GM19397 (cell line): ENCODE data around the gene SLC40A1.

Experiments
- ATAC-seq: cut with Tn5 transposase; IDR thresholded peaks from one replicate; pipeline ENCODE4 v1.9.1; 2021; ENCODE audit warnings: mild to moderate bottlenecking, moderate library complexity; ENCODE audit not compliant: unreplicated experiment

Gene SLC40A1

GRCh38 chr2:189519631-189520387 lies 60.8 kb downstream of the SLC40A1 start:
- ATAC-seq = no peak

GRCh38 chr2:189517847-189518535 lies 62.6 kb downstream of the SLC40A1 start:
- ATAC-seq = no peak

DNA sequence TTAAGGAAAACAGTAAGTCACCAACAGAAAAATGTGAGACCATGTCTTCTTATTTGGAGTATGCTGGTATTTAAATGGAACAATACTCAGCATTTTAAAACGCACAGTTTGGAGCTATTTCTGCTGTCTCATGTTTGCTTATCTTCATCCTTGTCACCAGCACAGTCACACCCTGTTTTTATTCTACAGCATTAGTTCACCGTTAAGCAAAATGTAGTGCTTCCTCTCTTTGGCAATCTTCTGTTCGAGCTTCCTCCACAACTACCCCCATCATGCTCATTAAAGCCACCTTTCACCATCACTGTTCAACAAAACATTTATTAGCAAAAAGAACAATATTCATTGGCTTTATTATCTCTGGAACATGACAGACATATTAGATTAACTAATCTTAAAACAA lies 64.0 kb downstream of the SLC40A1 start:
- no peak for ATAC-seq

DNA sequence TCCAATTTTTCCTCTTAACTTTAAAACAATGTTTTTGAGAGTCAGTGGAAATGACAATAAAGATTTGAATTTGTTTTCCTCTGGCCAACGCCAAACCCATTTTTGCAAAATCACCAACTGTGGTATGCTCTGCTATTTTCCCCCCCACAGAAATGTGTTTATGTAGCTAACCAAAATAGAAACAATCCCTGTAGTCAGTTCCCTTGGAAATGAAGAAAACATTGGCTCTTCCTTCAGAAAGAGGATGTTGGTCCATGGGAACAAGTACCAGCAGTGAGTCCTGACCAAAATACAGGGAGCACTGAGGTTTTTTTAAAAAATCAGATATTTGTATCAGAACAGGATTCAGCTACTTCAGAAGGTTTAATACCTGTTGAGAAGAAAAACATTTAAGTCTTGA lies 65.3 kb downstream of the SLC40A1 start:
- no peak for ATAC-seq

DNA sequence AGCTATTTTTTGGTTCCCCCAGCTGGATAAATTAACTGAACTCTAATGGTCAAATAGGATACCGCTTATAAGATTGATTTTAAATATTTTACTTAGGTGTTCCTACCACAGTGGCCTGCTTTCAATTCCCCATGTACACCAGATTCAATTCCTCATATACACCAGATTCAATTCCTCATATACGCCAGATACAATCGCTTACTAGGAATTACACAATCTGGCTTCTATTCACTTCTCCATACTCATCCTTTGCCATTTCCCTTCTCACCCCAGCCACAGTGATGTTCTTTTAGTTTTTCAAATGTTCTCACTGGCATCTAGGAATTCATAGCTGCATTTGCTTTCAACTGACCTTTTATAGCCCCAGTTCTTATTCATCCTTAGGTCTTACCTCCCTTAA lies 66.5 kb downstream of the SLC40A1 start:
- ATAC-seq = no peak

DNA sequence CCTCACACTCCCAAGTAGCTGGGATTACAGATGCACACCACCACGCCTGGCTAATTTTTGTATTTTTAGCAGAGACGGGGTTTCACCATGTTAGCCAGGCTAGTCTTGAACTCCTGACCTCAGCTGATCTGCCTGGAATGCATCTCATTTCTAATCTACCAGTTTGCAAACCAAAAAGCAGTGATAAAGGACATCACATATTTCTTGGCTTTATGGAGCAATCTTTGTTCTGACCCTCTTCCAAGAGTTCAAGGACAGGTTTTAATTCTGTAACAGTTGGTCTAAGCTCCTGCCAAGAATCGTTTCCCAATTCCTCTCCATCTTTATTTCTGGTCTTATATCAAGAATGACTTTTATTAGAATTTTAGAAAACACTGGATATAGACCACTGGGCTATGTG lies 67.7 kb downstream of the SLC40A1 start:
- no peak for ATAC-seq

- no peak for ATAC-seq
Observed at GRCh38 chr2:189511960-189512319, 68.6 kb downstream of the SLC40A1 start.

GRCh38 chr2:189511210-189511959 lies 69.2 kb downstream of the SLC40A1 start:
- no peak for ATAC-seq
